ENCODE results near the gene RPS3. TPM values are rescaled to one million over a fixed set of nuclear protein-coding genes. Genes with fewer than 3 reads are reported as not detected.

The RPS3 gene
- total and polyA plus RNA-seq, 2 donors (not counting 1 experiment from before 2014, with no cell fraction given) = 1,593 to 3,359 TPM

- H3K79me2 ChIP-seq (ENCODE audit: control insufficient read depth, insufficient read depth, low read length) = no peaks in the 10 kb centered on the region
- no peak overlapping the region for H3K4me2 ChIP-seq (ENCODE audit: extremely low read depth, insufficient read depth, low read length)
- no peak for DNase-seq (ENCODE audit: low read depth in 2 of 2)
- no peak for TF ChIP-seq CTCF (conservative IDR thresholded peaks at IDR 0.05 in 1 of 2, IDR thresholded peaks at IDR 0.05 in 1 of 2; ENCODE audit: low read depth in 1 of 2, low read length in 2 of 2)
- no peak for TF ChIP-seq EZH2 (IDR thresholded peaks at IDR 0.05; ENCODE audit: low read length, missing control alignments)
- no peaks in the 10 kb centered on the region for H3K9me3 ChIP-seq (ENCODE audit: control insufficient read depth, insufficient read depth, low read depth, low read length)
- H4K20me1 ChIP-seq (ENCODE audit: control insufficient read depth, extremely low read depth, insufficient read depth, low read length) = no peaks in the 10 kb centered on the region
- peaks cover 8% of the 10 kb centered on the region for H3K4me1 ChIP-seq (ENCODE audit: control insufficient read depth, extremely low read depth, insufficient read depth, low read length)
- H3K27ac ChIP-seq (ENCODE audit: insufficient read depth, low read length) = no peak overlapping the region
- no peak overlapping the region for H2AFZ ChIP-seq (ENCODE audit: low read length)
- peaks cover 4% of the 10 kb centered on the region for H3K36me3 ChIP-seq (ENCODE audit: control insufficient read depth, insufficient read depth, low read length)
- no peak overlapping the region for H3K4me3 ChIP-seq (replicated peaks in 1 of 4; ENCODE audit: control extremely low read depth in 1 of 4, insufficient read depth in 1 of 4, low read depth in 3 of 4, low read length in 4 of 4)
- no peak overlapping the region for H3K9ac ChIP-seq (ENCODE audit: insufficient read depth, low read length)
- no peaks in the 10 kb centered on the region for H3K27me3 ChIP-seq (ENCODE audit: control insufficient read depth, insufficient read depth, low read length)
These were observed 22.6 kb downstream of the RPS3 start for GRCh38 chr11:75421902-75422247.

GRCh38 chr11:75422248-75423231 is 23.2 kb downstream of the RPS3 start:
- no peaks in the 10 kb centered on the region for H3K27me3 ChIP-seq (ENCODE audit: control insufficient read depth, insufficient read depth, low read length)
- no peak for DNase-seq (ENCODE audit: low read depth in 2 of 2)

More at GRCh38 chr11:75422248-75423231, 23.2 kb downstream of the RPS3 start:
- Histone ChIP-seq H3K4me2 (ENCODE audit: extremely low read depth, insufficient read depth, low read length) (no peak overlapping the region), H3K79me2 (ENCODE audit: control insufficient read depth, insufficient read depth, low read length) (no peaks in the 10 kb centered on the region), H3K9me3 (ENCODE audit: control insufficient read depth, insufficient read depth, low read depth, low read length) (no peaks in the 10 kb centered on the region), H4K20me1 (ENCODE audit: control insufficient read depth, extremely low read depth, insufficient read depth, low read length) (no peaks in the 10 kb centered on the region), H3K9ac (ENCODE audit: insufficient read depth, low read length) (no peak overlapping the region), H3K27ac (ENCODE audit: insufficient read depth, low read length) (no peak overlapping the region), H3K4me3 (replicated peaks in 1 of 4; ENCODE audit: control extremely low read depth in 1 of 4, insufficient read depth in 1 of 4, low read depth in 3 of 4, low read length in 4 of 4) (no peak overlapping the region), H2AFZ (ENCODE audit: low read length) (no peak overlapping the region), H3K36me3 (ENCODE audit: control insufficient read depth, insufficient read depth, low read length) (peaks cover 4% of the 10 kb centered on the region), H3K4me1 (ENCODE audit: control insufficient read depth, extremely low read depth, insufficient read depth, low read length) (peaks cover 8% of the 10 kb centered on the region)
- TF ChIP-seq CTCF (conservative IDR thresholded peaks at IDR 0.05 in 1 of 2, IDR thresholded peaks at IDR 0.05 in 1 of 2; ENCODE audit: low read depth in 1 of 2, low read length in 2 of 2) (no peak), EZH2 (IDR thresholded peaks at IDR 0.05; ENCODE audit: low read length, missing control alignments) (no peak)
